GM20000 (cell line): ENCODE results near the gene DPYSL3.

Experiments
- DNase-seq: peaks from one replicate; pipeline ENCODE4 v3.0.0; 2012; ENCODE audit warnings: low spot score
- CTCF ChIP-seq: IDR thresholded peaks from 2 replicates; pipeline ENCODE4 v1.5.1; 2012; ENCODE audit warnings: mild to moderate bottlenecking, control low read depth; ENCODE audit errors: extremely low read depth, missing control alignments

Gene DPYSL3

GRCh38 chr5:147551677-147552076 lies 41.8 kb upstream of the DPYSL3 start:
- no peak for DNase-seq
- TF ChIP-seq CTCF = no peak

GRCh38 chr5:147547730-147548129 lies 37.9 kb upstream of the DPYSL3 start:
- no peak for TF ChIP-seq CTCF
- DNase-seq = no peak

GRCh38 chr5:147544556-147544955 lies 34.7 kb upstream of the DPYSL3 start:
- no peak for DNase-seq

GRCh38 chr5:147539053-147539452 lies 29.2 kb upstream of the DPYSL3 start:
- DNase-seq = no peak
- no peak for TF ChIP-seq CTCF

More at GRCh38 chr5:147544556-147544955, 34.7 kb upstream of the DPYSL3 start:
- TF ChIP-seq CTCF = no peak

GRCh38 chr5:147538236-147538635 lies 28.4 kb upstream of the DPYSL3 start:
- no peak for TF ChIP-seq CTCF
- DNase-seq = no peak

GRCh38 chr5:147534172-147534951 lies 24.5 kb upstream of the DPYSL3 start:
- no peak for TF ChIP-seq CTCF
- DNase-seq = no peak

- TF ChIP-seq CTCF = no peak
- DNase-seq = no peak
Observed at GRCh38 chr5:147532156-147532555, 22.3 kb upstream of the DPYSL3 start.
